NB4 (cell line): ENCODE measurements around the gene CCDC91.

ENCODE experiments used
- CTCF ChIP-seq: IDR thresholded peaks from one replicate; pipeline ENCODE4 v1.5.1; 2012; ENCODE audit warnings: low read depth, low read length
- MAX ChIP-seq: IDR thresholded peaks from 2 replicates; pipeline ENCODE4 v1.6.1; 2011; ENCODE audit warnings: low read depth, low read length
- MYC ChIP-seq: IDR thresholded peaks from 2 replicates; pipeline ENCODE4 v1.6.1; 2011; ENCODE audit warnings: low read depth, low read length
- POLR2A ChIP-seq: IDR thresholded peaks from 2 replicates; pipeline ENCODE4 v1.6.1; 2011; ENCODE audit warnings: mild to moderate bottlenecking; ENCODE audit not compliant: insufficient read length; ENCODE audit errors: extremely low read depth

GRCh38 chr12:28191051-28192048 is 1.1 kb downstream of the CCDC91 start:
- TF ChIP-seq CTCF (no peak), POLR2A (no peak), MAX (no peak), MYC (no peak)
